ENCODE data around the gene METTL26. TPM values are rescaled to one million over a fixed set of nuclear protein-coding genes. Genes with fewer than 3 reads are reported as not detected.

The METTL26 gene
- total RNA-seq, result 72.8 and 76.0 TPM in 2 replicates

DNA sequence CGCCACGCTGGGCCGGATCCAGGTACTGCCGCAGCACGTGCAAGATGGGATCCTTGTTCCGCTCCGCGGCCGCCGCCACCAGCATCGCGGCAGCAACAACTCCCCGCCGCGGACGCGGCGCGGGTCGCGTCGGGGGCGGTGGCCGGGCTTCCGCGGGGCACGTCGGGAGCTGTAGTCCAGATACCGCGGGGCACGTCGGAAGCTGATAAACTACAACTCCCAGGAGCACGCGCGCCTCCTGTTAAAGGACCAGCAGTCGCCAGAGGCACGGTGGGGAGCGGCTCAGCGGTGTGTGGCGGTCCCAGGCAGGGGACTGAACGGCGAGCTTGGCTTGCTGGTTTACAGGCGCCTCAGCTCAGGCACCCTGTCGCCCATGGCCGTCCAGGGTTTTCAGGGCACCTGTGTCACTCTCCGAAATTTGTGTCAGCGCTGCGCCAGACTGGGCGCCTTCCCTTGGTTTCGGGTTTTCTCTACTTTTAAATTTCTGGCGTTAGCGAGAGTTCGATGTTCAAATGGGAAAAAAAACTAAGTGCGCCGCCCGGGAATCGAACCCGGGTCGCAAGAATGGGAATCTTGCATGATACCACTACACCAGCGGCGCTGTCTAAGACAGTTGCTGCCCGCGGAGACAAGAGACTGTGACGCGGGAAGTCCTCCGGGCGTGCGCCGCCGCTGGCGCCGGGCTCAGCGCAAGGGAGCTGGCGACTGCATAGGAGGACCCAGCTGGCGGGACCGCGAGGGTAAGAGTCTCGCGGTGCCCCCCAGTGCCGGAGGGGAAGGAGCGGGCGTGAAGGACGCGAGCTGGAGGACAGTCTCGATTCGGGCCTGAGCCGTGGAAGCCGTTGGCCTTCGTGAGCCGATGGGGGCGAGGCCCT, at the start of gene METTL26:
Gene METTL26 (minus strand): TSS at position 100 of the 875 bp plus-strand sequence. CDS start 15 bp downstream, at position 85.
- Histone ChIP-seq H3K79me2 (ENCODE audit: insufficient read depth, low read length) (peaks cover 14% of the 10 kb centered on the region), H3K27me3 (ENCODE audit: insufficient read depth, low read length) (no peaks in the 10 kb centered on the region), H3K27ac (ENCODE audit: low read depth, low read length) (peak within 1 kb of the TSS; percentile 86), H3K4me3 (ENCODE audit: insufficient read depth, low read length) (peak within 1 kb of the TSS; percentile 90), H4K20me1 (ENCODE audit: insufficient read depth, low read length) (peaks cover 4% of the 10 kb centered on the region), H3K9me3 (ENCODE audit: low read depth, low read length) (no peaks in the 10 kb centered on the region), H3K4me1 (ENCODE audit: insufficient read depth, low read length) (peaks cover 6% of the 10 kb centered on the region), H3K4me2 (ENCODE audit: insufficient read depth, low read length) (peak within 1 kb of the TSS; percentile 98), H3K36me3 (ENCODE audit: insufficient read depth, low read length) (no peaks in the 10 kb centered on the region), H2AFZ (ENCODE audit: low read length) (peak within 1 kb of the TSS; percentile 94)
- DNase-seq (ENCODE audit: insufficient read length, low spot score, missing footprints), result peak; percentile 100
- TF ChIP-seq, protein P1, sequence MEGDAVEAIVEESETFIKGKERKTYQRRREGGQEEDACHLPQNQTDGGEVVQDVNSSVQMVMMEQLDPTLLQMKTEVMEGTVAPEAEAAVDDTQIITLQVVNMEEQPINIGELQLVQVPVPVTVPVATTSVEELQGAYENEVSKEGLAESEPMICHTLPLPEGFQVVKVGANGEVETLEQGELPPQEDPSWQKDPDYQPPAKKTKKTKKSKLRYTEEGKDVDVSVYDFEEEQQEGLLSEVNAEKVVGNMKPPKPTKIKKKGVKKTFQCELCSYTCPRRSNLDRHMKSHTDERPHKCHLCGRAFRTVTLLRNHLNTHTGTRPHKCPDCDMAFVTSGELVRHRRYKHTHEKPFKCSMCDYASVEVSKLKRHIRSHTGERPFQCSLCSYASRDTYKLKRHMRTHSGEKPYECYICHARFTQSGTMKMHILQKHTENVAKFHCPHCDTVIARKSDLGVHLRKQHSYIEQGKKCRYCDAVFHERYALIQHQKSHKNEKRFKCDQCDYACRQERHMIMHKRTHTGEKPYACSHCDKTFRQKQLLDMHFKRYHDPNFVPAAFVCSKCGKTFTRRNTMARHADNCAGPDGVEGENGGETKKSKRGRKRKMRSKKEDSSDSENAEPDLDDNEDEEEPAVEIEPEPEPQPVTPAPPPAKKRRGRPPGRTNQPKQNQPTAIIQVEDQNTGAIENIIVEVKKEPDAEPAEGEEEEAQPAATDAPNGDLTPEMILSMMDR (IDR thresholded peaks at IDR 0.05; ENCODE audit: extremely low read depth, low read depth, low read length), result no peak

DNA sequence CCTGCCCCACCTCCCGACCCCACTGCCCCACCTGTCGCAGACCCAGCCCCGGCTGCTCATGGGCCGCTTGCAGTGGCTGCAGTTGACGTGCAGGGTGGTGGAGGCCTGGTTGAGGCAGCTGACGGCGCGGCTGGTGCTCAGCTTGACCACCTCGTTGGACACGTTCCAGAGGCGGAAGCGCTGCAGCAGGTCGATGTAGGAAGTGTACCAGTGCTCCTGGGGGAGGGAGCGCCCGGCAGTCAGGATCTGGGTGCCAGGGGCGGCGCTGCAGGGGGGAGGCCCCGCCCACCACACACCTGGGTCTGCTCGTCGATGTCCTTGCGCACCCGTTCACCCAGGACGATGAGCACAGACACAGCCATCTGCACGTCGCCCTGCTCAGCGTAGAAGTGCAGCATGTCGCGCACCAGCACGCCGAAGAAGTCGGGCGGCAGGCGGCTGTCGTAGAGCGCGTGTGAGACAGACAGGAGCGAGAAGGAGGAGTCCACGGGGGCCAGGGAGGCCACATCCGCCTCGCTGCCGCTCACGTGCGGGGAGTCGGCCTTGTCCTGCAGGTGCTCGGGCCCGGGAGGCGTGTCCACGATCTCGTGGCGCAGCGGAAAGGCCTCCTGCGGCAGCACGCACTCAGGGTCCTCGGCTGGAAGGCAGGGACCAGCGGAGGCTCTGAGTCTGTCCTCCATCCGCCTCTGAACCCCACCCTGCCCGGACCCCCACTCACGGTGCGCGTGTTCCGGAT, 49.0 kb upstream of the METTL26 start:
- peaks cover 29% of the 10 kb centered on the region for H4K20me1 ChIP-seq (ENCODE audit: insufficient read depth, low read length)
- H3K27ac ChIP-seq (ENCODE audit: low read depth, low read length), result no peak overlapping the region
- no peaks in the 10 kb centered on the region for H3K9me3 ChIP-seq (ENCODE audit: low read depth, low read length)
- TF ChIP-seq, protein P1 (IDR thresholded peaks at IDR 0.05; ENCODE audit: extremely low read depth, low read depth, low read length), result no peak
- peaks cover 30% of the 10 kb centered on the region for H3K4me1 ChIP-seq (ENCODE audit: insufficient read depth, low read length)
- no peak for DNase-seq (ENCODE audit: insufficient read length, low spot score, missing footprints)
- no peaks in the 10 kb centered on the region for H3K27me3 ChIP-seq (ENCODE audit: insufficient read depth, low read length)
- peak overlapping the region; percentile 86 for H3K4me2 ChIP-seq (ENCODE audit: insufficient read depth, low read length)
- peaks cover 23% of the 10 kb centered on the region for H3K36me3 ChIP-seq (ENCODE audit: insufficient read depth, low read length)
- peaks cover 55% of the 10 kb centered on the region for H3K79me2 ChIP-seq (ENCODE audit: insufficient read depth, low read length)
- H2AFZ ChIP-seq (ENCODE audit: low read length), result no peak overlapping the region
- no peak overlapping the region for H3K4me3 ChIP-seq (ENCODE audit: insufficient read depth, low read length)

DNA sequence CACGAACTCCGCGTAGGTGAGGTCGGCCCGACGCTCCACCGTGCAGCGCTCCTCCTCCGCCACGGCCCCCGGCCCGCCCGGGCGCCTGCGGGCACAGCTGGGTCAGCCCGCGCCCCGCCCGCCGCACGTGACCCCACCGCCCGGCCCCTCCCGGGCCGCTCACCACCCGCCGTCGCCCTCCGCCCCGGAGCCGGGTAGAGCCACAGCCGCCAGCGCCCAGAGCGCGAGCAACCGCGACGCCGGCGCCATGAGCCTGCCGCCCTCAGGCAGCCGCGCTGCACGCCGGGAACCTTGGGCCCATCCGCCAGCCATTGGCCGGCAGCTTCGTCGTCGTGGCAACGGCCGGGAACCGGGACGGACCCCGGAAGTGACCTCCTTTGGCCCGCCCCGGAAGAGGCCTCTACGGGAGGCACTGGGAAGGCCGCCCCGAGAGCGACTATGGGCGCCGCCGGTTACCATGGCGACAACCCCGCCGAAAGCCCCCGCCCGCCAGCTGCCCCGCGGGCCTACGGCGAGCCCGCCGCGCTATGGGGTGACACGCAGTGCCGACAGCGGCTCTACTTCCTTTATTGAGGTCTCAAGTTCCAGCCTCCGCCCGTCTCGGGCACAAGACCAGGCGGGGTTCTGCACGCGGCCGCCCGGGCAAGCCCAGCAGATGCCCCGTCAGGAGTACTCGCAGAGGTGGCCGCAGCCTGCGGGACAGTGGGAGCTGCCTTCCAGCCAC, 48.1 kb upstream of the METTL26 start, which contains the start of gene JMJD8:
Gene JMJD8 (minus strand): TSS at position 264 of the 724 bp plus-strand sequence. CDS start 15 bp downstream, at position 249.
- peaks cover 29% of the 10 kb centered on the region for H4K20me1 ChIP-seq (ENCODE audit: insufficient read depth, low read length)
- H3K79me2 ChIP-seq (ENCODE audit: insufficient read depth, low read length), result peaks cover 47% of the 10 kb centered on the region
- peak; percentile 100 for DNase-seq (ENCODE audit: insufficient read length, low spot score, missing footprints)
- TF ChIP-seq, protein P1 (IDR thresholded peaks at IDR 0.05; ENCODE audit: extremely low read depth, low read depth, low read length), result no peak
- H3K9me3 ChIP-seq (ENCODE audit: low read depth, low read length), result no peaks in the 10 kb centered on the region
- H3K4me1 ChIP-seq (ENCODE audit: insufficient read depth, low read length), result peaks cover 26% of the 10 kb centered on the region
- no peaks in the 10 kb centered on the region for H3K27me3 ChIP-seq (ENCODE audit: insufficient read depth, low read length)
- peak within 1 kb of the TSS; percentile 65 for H3K27ac ChIP-seq (ENCODE audit: low read depth, low read length)
- H3K4me2 ChIP-seq (ENCODE audit: insufficient read depth, low read length), result peak within 1 kb of the TSS; percentile 86
- peaks cover 23% of the 10 kb centered on the region for H3K36me3 ChIP-seq (ENCODE audit: insufficient read depth, low read length)
- peak within 1 kb of the TSS; percentile 76 for H3K4me3 ChIP-seq (ENCODE audit: insufficient read depth, low read length)
- H2AFZ ChIP-seq (ENCODE audit: low read length), result peak within 1 kb of the TSS; percentile 56

Data from osteoblast (primary cell).